ENCODE results near the gene TMEM8B. TPM values are rescaled to one million over a fixed set of nuclear protein-coding genes. Genes with fewer than 3 reads are reported as not detected.

Gene TMEM8B
- total RNA-seq, 1 donor from 2014 or later = 44.4 TPM

GRCh38 chr9:35795695-35796094, 33.3 kb upstream of the TMEM8B start:
- DNase-seq (ENCODE audit: low spot score in 2 of 2, unreplicated experiment in 2 of 2) = no peak
- Mint-ChIP-seq H3K27me3 (ENCODE audit: low read depth) (no peaks in the 10 kb centered on the region), H3K27ac (no peak overlapping the region), H3K9me3 (no peaks in the 10 kb centered on the region), H3K4me3 (no peak overlapping the region), H3K36me3 (peaks cover 6% of the 10 kb centered on the region), H3K4me1 (peaks cover 21% of the 10 kb centered on the region)
- no peak for TF ChIP-seq CTCF (IDR thresholded peaks at IDR 0.05; ENCODE audit: unreplicated experiment)

GRCh38 chr9:35797311-35798109, 31.5 kb upstream of the TMEM8B start:
- no peak for TF ChIP-seq CTCF (IDR thresholded peaks at IDR 0.05; ENCODE audit: unreplicated experiment)
- Mint-ChIP-seq H3K4me3 (no peak overlapping the region), H3K27me3 (ENCODE audit: low read depth) (no peaks in the 10 kb centered on the region), H3K36me3 (peaks cover 16% of the 10 kb centered on the region), H3K27ac (no peak overlapping the region), H3K4me1 (peaks cover 20% of the 10 kb centered on the region), H3K9me3 (no peaks in the 10 kb centered on the region)
- no peak for DNase-seq (ENCODE audit: low spot score in 2 of 2, unreplicated experiment in 2 of 2)

- no peak overlapping the region for H3K4me3 Mint-ChIP-seq
- no peak for DNase-seq (ENCODE audit: low spot score in 2 of 2, unreplicated experiment in 2 of 2)
- H3K9me3 Mint-ChIP-seq = no peaks in the 10 kb centered on the region
- H3K27me3 Mint-ChIP-seq (ENCODE audit: low read depth) = no peaks in the 10 kb centered on the region
- peaks cover 14% of the 10 kb centered on the region for H3K4me1 Mint-ChIP-seq
- H3K36me3 Mint-ChIP-seq = peaks cover 23% of the 10 kb centered on the region
- no peak for TF ChIP-seq CTCF (IDR thresholded peaks at IDR 0.05; ENCODE audit: unreplicated experiment)
- H3K27ac Mint-ChIP-seq = no peak overlapping the region
Observed at GRCh38 chr9:35798658-35799374, 30.2 kb upstream of the TMEM8B start.

- Mint-ChIP-seq H3K4me1 (peaks cover 1% of the 10 kb centered on the region), H3K4me3 (no peak overlapping the region), H3K27ac (no peak overlapping the region), H3K9me3 (no peaks in the 10 kb centered on the region), H3K36me3 (peaks cover 29% of the 10 kb centered on the region), H3K27me3 (ENCODE audit: low read depth) (no peaks in the 10 kb centered on the region)
- no peak for TF ChIP-seq CTCF (IDR thresholded peaks at IDR 0.05; ENCODE audit: unreplicated experiment)
- no peak for DNase-seq (ENCODE audit: low spot score in 2 of 2, unreplicated experiment in 2 of 2)
Observed at GRCh38 chr9:35800530-35800929, 28.5 kb upstream of the TMEM8B start.

- no peaks in the 10 kb centered on the region for H3K27me3 Mint-ChIP-seq (ENCODE audit: low read depth)
- H3K27ac Mint-ChIP-seq = no peak overlapping the region
Observed at GRCh38 chr9:35801328-35802128, 27.5 kb upstream of the TMEM8B start.

More at GRCh38 chr9:35801328-35802128, 27.5 kb upstream of the TMEM8B start:
- no peak for DNase-seq (ENCODE audit: low spot score in 2 of 2, unreplicated experiment in 2 of 2)
- peaks cover 31% of the 10 kb centered on the region for H3K36me3 Mint-ChIP-seq
- TF ChIP-seq CTCF (IDR thresholded peaks at IDR 0.05; ENCODE audit: unreplicated experiment) = no peak
- no peaks in the 10 kb centered on the region for H3K9me3 Mint-ChIP-seq
- H3K4me3 Mint-ChIP-seq = no peak overlapping the region
- H3K4me1 Mint-ChIP-seq = no peaks in the 10 kb centered on the region
